GM23248 (cell line): ENCODE measurements around the gene ZNF521. TPM values are rescaled to one million over a fixed set of nuclear protein-coding genes. Genes with fewer than 3 reads are reported as not detected.

ENCODE experiments used
- DNase-seq: peaks from one replicate; pipeline ENCODE4 v3.0.0-alpha.2; 2015
- H2AFZ ChIP-seq: fragments of 200-600 bp; sonication (generic); 2 replicates; pipeline ENCODE4 v1.6.1; 2016; ENCODE audit warnings: antibody characterized with exemption
- H3F3A ChIP-seq: fragments of 200-600 bp; sonication (generic); 2 replicates; pipeline ENCODE4 v1.6.1; 2016; ENCODE audit warnings: mild to moderate bottlenecking, antibody characterized with exemption, mixed run types; ENCODE audit not compliant: insufficient read depth
- H3K27ac ChIP-seq: fragments of 200-600 bp; sonication (generic); 2 replicates; pipeline ENCODE4 v1.5.1; 2016; ENCODE audit warnings: mild to moderate bottlenecking
- H3K27me3 ChIP-seq: fragments of 200-600 bp; sonication (generic); replicated peaks from 2 replicates; pipeline ENCODE4 v1.6.1; 2016; ENCODE audit warnings: mild to moderate bottlenecking; ENCODE audit not compliant: insufficient read depth
- H3K36me3 ChIP-seq: fragments of 200-600 bp; sonication (generic); 2 replicates; pipeline ENCODE4 v1.6.1; 2016; ENCODE audit warnings: low read depth, mild to moderate bottlenecking
- H3K4me1 ChIP-seq: fragments of 200-600 bp; sonication (generic); 2 replicates; pipeline ENCODE4 v1.6.1; 2016; ENCODE audit warnings: mild to moderate bottlenecking; ENCODE audit not compliant: insufficient read depth
- H3K4me2 ChIP-seq: fragments of 200-600 bp; sonication (generic); one replicate; pipeline ENCODE4 v1.6.1; 2016; ENCODE audit warnings: mild to moderate bottlenecking; ENCODE audit not compliant: unreplicated experiment
- H3K4me3 ChIP-seq: fragments of 200-600 bp; sonication (generic); 2 replicates; pipeline ENCODE4 v1.5.1; 2016; ENCODE audit warnings: mild to moderate bottlenecking
- H3K79me2 ChIP-seq: fragments of 200-600 bp; sonication (generic); 2 replicates; pipeline ENCODE4 v1.6.1; 2016; ENCODE audit warnings: mild to moderate bottlenecking; ENCODE audit not compliant: insufficient read depth
- H3K9ac ChIP-seq: fragments of 200-600 bp; sonication (generic); 2 replicates; pipeline ENCODE4 v1.6.1; 2016; ENCODE audit warnings: mild to moderate bottlenecking
- H3K9me2 ChIP-seq: fragments of 200-600 bp; sonication (generic); 2 replicates; pipeline ENCODE4 v1.6.1; 2016; ENCODE audit warnings: mixed run types, mild to moderate bottlenecking, moderate library complexity; ENCODE audit not compliant: insufficient read depth
- H3K9me3 ChIP-seq: fragments of 200-600 bp; sonication (generic); one replicate; pipeline ENCODE4 v1.6.1; 2017; ENCODE audit warnings: low read depth
- H4K20me1 ChIP-seq: fragments of 200-600 bp; sonication (generic); 2 replicates; pipeline ENCODE4 v1.6.0; 2016; ENCODE audit not compliant: insufficient read depth
- EZH2 ChIP-seq: fragments of 200-600 bp; sonication (generic); IDR thresholded peaks from 2 replicates; pipeline ENCODE4 v1.6.1; 2018; ENCODE audit warnings: antibody characterized with exemption, mild to moderate bottlenecking; ENCODE audit not compliant: insufficient read depth, poor library complexity, severe bottlenecking
- EZH2phosphoT487 ChIP-seq: fragments of 200-600 bp; sonication (generic); IDR thresholded peaks from 2 replicates; pipeline ENCODE4 v1.6.1; 2018; ENCODE audit warnings: antibody characterized with exemption, moderate library complexity, mild to moderate bottlenecking, low read depth; ENCODE audit not compliant: insufficient read depth
- WGBS, 2 experiments: methylation state at CpG; one replicate each; pipeline ENCODE4 v1.1.6; 2015 to 2017; ENCODE audit warnings: low lambda C conversion rate in 2 of 2, low coverage in 1 of 2; ENCODE audit errors: missing lambda C conversion rate in 2 of 2; 5-methylcytosine and 5-hydroxymethylcytosine counted together
- in situ Hi-C: fragments of 300-500 bp; cut with MboI; formaldehyde crosslinking; loops from 2 replicates; pipeline ENCODE4 v1.15.0; 2020
- polyA plus RNA-seq: library from polyadenylated mRNA; unstranded; fragments of >200 nt; fragmentation: Nextera tagmentation; extraction: Ambion mirVana; gene quantifications from 2 replicates; pipeline ENCODE4 v1.2.1, GENCODE V29; 2016
- total RNA-seq: library from RNA; depleted of rRNA; stranded (reverse); fragments of >200 nt; shearing (Covaris generic); gene quantifications from 2 replicates; pipeline ENCODE4 v1.2.3, GENCODE V29; 2014

ZNF521 gene
- total and polyA plus RNA-seq, 2 experiments from 2014 or later: 7.8 to 17.9 TPM

DNA sequence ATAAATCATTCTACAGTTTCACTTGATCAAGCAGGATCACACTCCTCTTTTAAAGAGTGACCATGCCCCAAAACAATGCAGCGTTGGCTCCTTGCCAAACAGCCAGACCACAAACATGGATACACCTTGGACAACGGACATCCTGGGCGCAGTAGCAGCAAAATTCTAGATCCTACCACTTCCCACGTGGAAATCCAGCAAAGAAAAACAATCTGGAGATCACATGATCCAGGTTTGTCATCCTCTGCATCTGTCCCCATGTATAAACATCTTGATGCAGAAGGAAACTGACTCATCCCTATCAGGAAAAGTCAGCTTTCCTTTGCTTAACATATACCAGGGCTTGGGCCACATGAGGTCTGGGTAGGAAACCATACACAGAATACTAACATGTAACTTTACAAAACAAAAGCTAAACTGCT, 53.1 kb downstream of the ZNF521 start:
- peak overlapping the region; percentile 70 for H3K4me2 ChIP-seq
- no peak overlapping the region for H2AFZ ChIP-seq
- no peaks in the 10 kb centered on the region for H3K9me3 ChIP-seq
- no peaks in the 10 kb centered on the region for H3K27me3 ChIP-seq
- no peaks in the 10 kb centered on the region for H3K9me2 ChIP-seq
- no peaks in the 10 kb centered on the region for H3K79me2 ChIP-seq
- H3K36me3 ChIP-seq: no peaks in the 10 kb centered on the region
- H3K4me1 ChIP-seq: peaks cover 20% of the 10 kb centered on the region
- peak; percentile 94 for DNase-seq
- TF ChIP-seq EZH2phosphoT487 (no peak), EZH2 (no peak)
- in situ Hi-C loops: no loop called here
- H3K27ac ChIP-seq: peak overlapping the region; percentile 88
- 7% methylated on average over 4 of the region's 4 CpGs for WGBS, 2 experiments
- peak overlapping the region; percentile 44 for H3K4me3 ChIP-seq
- peak overlapping the region; percentile 56 for H3K9ac ChIP-seq
- no peaks in the 10 kb centered on the region for H4K20me1 ChIP-seq
- H3F3A ChIP-seq: peaks cover 24% of the 10 kb centered on the region

GRCh38 chr18:25295624-25296138, 56.3 kb downstream of the ZNF521 start:
- 96 to 98% methylated on average over 2 of the region's 2 CpGs for WGBS, 2 experiments
- Histone ChIP-seq H3K9ac (no peak overlapping the region), H3K36me3 (no peaks in the 10 kb centered on the region), H3K79me2 (no peaks in the 10 kb centered on the region), H3K4me3 (no peak overlapping the region), H3K27me3 (no peaks in the 10 kb centered on the region), H3K4me1 (peaks cover 20% of the 10 kb centered on the region), H4K20me1 (no peaks in the 10 kb centered on the region), H3K9me2 (no peaks in the 10 kb centered on the region), H3K9me3 (no peaks in the 10 kb centered on the region), H3F3A (peaks cover 24% of the 10 kb centered on the region), H2AFZ (no peak overlapping the region), H3K27ac (no peak overlapping the region), H3K4me2 (no peak overlapping the region)
- in situ Hi-C loops: no loop called here
- no peak for TF ChIP-seq EZH2phosphoT487
- no peak for TF ChIP-seq EZH2
- DNase-seq: no peak

GRCh38 chr18:25291150-25291549, 60.8 kb downstream of the ZNF521 start:
- no peaks in the 10 kb centered on the region for H3K9me2 ChIP-seq
- WGBS, 2 experiments: 85 to 86% methylated on average over 3 of the region's 3 CpGs
- H3K27me3 ChIP-seq: no peaks in the 10 kb centered on the region
- no peak overlapping the region for H3K4me2 ChIP-seq
- H3K4me1 ChIP-seq: peaks cover 19% of the 10 kb centered on the region
- no peak overlapping the region for H3K4me3 ChIP-seq
- no peaks in the 10 kb centered on the region for H3K36me3 ChIP-seq
- peaks cover 28% of the 10 kb centered on the region for H3F3A ChIP-seq
- H3K9ac ChIP-seq: no peak overlapping the region
- no peak overlapping the region for H3K27ac ChIP-seq
- H2AFZ ChIP-seq: no peak overlapping the region
- DNase-seq: no peak
- H3K9me3 ChIP-seq: no peaks in the 10 kb centered on the region
- no peaks in the 10 kb centered on the region for H4K20me1 ChIP-seq
- in situ Hi-C loops: no loop called here
- no peaks in the 10 kb centered on the region for H3K79me2 ChIP-seq
- no peak for TF ChIP-seq EZH2
- TF ChIP-seq EZH2phosphoT487: no peak

- DNase-seq: peak; percentile 92
- in situ Hi-C loops: no loop called here
- H3K27ac ChIP-seq: peak overlapping the region; percentile 97
- H3K36me3 ChIP-seq: no peaks in the 10 kb centered on the region
- 0 to 1% methylated on average over 9 of the region's 9 CpGs for WGBS, 2 experiments
- H3K4me2 ChIP-seq: peak overlapping the region; percentile 90
- H3K4me1 ChIP-seq: peaks cover 31% of the 10 kb centered on the region
- H3K9ac ChIP-seq: peak overlapping the region; percentile 83
- no peaks in the 10 kb centered on the region for H3K27me3 ChIP-seq
- TF ChIP-seq EZH2phosphoT487 (no peak), EZH2 (no peak)
- peaks cover 28% of the 10 kb centered on the region for H3F3A ChIP-seq
- no peaks in the 10 kb centered on the region for H3K9me3 ChIP-seq
- H4K20me1 ChIP-seq: no peaks in the 10 kb centered on the region
- H3K4me3 ChIP-seq: peak overlapping the region; percentile 63
- no peaks in the 10 kb centered on the region for H3K79me2 ChIP-seq
- peak overlapping the region; percentile 68 for H2AFZ ChIP-seq
- H3K9me2 ChIP-seq: no peaks in the 10 kb centered on the region
Measured at GRCh38 chr18:25289001-25289631, 62.9 kb downstream of the ZNF521 start.
